ENCODE data around the gene LENEP.

The LENEP gene

DNA sequence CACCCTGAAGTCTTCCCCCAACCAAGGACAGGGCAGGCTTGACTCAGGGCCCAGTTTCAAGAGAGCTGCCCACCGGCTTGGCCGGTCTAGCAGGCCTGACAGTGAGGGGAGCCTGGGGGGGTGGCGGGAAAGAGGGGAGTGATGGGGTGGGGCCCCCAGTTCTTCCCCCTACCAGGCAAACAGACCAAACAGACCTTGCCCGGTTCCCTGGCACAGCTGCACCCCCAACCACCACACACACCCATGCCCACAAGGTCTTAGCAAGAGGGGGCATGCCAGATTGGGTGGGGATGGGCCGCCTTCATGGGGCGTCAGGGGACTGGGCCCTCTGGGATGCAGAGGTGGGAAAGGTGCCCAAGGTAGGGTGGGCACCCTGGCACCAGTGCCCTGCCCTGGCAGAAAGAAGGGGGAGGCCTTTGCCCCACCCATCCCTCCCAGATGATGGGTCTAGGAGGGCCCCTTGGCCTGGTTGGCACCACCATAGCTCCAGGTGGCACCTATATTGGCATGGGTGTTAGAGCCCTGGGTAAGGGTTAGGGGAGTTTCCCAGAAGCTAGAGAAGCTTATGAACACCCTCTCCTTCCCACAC, 18.1 kb downstream of the LENEP start:
- no peak for DNase-seq

DNA sequence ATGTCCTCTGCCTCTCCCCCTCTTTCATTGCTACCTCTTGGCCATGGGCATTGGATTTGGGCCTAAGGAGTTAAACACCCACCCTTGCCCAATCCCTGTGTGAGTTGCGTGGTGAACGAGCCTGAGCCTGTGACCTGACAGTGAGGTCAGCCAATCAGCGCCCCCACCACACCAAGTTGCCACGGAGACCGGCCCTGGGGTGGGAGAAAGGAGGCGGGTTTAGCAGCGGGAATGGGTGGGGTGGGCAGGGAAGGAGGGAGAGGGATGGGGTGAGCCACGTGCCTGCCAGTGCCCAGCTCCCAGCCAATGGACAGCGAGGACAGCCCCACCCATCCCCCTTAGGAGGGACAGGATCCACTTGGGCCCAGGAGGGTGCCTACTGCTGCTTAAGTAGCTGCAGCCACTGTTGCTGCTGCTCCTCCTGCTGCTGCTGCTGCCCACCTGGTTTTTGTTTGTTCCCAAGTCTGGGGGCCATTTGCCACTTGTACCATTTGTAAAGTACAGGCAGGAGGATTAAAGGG, 18.7 kb downstream of the LENEP start:
- DNase-seq: no peak

DNA sequence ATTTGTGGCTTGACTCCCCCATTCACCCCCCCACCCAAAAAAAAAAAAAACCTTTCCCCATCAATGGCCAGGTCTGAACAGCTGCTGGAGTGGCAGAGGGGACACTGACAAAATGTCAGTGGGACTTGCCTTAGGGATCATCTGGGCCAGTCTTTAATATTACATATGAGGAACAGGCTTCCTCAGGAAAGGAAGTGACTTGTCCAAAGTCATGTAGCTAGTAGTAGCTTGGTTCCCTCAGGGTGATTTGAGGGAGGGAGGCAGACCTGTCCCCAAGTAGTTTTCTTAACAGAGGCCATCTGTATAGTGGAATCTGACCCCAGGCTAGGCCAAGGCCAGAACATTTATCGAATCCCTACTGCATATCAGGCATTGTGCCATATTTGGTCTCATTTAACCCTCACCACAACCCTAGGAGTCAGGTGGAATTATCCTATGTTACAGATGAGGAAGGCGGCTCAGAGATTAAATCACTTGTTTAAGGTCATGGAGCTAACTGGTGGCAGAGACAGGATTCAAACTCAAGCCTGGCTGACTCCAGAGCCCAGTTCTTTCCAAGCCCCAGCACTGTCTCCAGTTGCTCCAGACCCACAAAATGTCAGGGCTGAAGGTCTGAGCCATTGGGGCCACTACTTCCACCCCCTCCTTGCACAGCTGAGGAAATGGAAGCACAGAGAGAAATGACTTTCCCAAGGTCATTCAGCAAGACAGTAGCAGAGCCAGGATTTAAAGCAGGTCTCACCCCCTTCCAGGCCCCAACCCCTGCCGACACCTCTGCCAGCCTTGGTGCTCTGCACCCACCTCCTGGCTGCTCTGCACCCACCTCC, 19.6 kb downstream of the LENEP start:
- DNase-seq: no peak

DNA sequence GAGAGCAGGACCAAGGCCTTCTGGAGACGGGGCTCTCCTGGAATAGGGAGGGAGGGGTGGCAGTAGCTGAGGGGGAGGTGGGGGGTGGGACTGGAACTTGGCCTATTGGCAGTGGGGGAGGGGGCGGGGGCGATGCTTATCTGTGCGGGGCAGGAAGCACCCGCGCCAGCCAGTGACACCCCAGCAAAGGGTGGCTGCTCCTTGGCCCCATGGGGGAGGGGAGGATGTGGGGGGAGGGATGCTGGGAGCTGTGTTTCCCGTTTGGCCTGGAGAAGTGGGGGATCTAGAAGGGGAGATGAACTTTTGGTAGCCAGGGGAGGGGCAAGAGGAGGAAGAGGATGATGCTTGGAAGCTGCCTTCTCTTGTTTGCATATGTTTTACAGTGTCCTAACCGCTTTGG, 20.2 kb downstream of the LENEP start:
- peak; percentile 46 for DNase-seq

DNA sequence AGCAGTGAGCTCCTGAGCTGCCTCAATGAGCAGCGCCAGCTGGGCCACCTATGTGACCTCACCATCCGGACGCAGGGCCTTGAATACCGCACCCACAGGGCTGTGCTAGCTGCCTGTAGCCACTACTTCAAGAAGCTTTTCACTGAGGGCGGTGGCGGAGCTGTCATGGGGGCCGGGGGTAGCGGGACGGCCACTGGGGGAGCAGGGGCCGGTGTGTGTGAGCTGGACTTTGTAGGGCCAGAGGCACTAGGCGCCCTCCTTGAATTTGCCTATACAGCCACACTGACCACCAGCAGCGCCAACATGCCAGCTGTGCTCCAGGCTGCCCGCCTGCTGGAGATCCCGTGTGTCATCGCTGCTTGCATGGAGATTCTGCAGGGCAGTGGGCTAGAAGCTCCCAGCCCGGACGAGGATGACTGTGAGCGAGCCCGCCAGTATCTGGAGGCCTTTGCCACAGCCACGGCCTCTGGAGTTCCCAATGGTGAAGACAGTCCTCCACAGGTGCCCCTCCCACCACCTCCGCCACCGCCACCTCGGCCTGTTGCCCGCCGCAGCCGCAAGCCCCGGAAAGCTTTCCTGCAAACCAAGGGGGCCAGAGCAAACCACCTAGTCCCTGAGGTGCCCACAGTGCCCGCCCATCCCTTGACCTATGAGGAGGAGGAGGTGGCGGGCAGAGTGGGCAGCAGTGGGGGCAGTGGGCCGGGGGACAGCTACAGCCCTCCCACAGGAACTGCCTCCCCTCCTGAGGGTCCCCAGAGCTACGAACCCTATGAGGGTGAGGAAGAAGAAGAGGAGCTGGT, 21.5 kb downstream of the LENEP start:
- DNase-seq: no peak

DNA sequence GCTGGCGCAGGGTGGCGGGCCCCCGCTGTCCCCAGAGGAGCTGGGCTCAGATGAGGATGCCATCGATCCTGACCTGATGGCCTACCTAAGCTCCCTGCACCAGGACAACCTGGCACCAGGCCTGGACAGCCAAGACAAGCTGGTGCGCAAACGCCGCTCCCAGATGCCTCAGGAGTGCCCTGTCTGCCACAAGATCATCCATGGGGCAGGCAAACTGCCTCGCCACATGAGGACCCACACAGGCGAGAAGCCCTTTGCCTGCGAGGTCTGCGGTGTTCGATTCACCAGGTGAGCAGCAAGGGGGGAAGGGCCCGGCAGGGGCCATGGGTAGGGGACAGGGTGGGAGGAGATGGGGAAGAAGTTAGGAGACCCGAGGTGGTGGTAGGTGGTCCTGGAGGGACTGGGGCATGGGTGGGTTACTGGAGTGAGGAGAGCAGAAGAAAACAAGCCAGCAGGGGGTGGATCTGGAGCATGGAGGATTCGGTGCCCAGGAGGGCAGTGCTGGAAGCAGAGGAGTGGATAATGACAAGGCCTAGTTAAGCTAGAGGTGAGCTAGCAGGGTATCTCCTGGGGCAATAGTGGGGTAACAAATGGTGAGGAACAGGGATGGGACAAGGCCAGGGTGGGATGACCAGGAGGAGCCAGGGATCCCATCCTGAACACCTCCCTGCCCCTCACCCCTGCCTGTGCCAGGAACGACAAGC, 22.3 kb downstream of the LENEP start:
- DNase-seq: no peak

DNA sequence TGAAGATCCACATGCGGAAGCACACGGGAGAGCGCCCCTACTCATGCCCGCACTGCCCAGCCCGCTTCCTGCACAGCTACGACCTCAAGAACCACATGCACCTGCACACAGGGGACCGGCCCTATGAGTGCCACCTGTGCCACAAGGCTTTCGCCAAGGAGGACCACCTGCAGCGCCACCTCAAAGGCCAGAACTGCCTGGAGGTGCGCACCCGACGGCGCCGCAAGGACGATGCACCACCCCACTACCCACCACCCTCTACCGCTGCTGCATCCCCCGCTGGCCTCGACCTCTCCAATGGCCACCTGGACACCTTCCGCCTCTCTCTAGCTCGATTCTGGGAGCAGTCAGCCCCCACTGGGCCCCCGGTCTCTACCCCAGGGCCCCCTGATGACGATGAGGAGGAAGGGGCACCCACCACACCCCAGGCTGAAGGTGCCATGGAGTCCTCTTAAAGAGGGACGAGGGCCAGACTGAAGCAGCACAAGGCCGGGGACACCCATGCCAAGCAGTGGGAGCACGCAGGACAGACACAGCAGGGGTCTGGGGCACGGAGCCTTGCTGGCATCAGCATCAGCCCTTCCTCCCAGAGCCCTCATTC, 22.9 kb downstream of the LENEP start:
- DNase-seq: no peak

DNA sequence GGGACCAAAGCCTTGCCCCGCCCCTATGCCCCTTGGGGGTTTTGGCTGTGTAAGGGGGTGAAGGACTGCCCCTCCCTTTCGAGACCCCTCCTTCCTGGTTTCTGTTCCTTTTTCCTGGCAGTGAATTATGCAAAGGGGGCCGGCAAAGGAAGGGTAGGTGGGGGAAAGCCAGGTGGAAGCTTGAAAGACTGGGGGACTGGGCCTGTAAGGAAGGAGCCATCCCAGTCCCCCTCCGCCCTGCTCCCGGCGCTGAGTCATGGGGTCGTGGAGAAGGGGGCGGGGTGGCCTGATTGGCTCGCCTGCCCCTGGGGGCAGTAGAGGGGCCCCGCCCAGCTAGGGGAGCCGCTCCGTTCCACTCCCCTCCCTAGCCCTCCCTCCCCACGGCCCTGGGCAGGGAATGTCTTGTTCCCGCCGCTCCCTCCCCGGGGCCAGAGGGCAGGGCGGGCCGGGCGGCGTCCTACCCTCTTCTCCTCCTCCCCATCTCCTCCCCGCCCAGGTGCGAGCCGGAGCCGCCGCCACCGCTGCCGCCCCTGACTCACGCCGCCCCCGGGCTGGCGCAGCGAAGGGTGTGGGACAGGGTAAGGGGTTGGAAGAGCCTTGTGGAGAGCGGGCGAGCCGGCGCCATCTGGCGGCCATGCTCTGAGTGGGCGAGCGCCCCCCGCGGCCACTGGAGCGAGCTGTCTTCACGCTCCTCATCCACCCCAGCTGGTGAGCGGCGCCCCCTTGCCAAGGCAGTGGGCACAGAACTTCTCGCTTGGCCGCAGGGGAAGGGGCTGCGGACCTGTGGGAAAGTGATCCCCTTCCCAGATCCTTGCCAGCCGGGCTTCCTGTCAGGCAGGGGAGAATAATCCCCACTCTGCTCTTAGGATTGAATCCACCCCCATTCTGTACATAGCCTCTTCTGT, 23.9 kb downstream of the LENEP start:
- peak; percentile 88 for DNase-seq

DNA sequence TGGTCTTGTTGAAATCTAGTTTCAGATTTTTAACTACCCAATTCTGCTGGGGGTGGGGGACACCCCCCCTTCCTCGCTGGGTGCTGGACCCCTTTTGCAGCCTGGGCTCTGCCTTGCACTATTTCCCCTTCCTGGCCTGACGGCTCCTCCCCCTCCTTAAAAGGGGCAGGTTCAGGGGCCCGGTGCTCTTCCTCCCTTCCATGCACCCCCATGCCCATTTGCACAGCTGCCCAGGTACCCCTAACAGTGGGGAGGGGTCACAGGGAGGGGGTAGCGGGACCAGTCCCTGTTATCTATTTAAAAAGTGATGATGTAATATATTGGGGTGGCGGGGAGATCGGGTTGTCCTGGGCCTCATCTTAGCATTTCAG, 24.5 kb downstream of the LENEP start:
- no peak for DNase-seq

DNA sequence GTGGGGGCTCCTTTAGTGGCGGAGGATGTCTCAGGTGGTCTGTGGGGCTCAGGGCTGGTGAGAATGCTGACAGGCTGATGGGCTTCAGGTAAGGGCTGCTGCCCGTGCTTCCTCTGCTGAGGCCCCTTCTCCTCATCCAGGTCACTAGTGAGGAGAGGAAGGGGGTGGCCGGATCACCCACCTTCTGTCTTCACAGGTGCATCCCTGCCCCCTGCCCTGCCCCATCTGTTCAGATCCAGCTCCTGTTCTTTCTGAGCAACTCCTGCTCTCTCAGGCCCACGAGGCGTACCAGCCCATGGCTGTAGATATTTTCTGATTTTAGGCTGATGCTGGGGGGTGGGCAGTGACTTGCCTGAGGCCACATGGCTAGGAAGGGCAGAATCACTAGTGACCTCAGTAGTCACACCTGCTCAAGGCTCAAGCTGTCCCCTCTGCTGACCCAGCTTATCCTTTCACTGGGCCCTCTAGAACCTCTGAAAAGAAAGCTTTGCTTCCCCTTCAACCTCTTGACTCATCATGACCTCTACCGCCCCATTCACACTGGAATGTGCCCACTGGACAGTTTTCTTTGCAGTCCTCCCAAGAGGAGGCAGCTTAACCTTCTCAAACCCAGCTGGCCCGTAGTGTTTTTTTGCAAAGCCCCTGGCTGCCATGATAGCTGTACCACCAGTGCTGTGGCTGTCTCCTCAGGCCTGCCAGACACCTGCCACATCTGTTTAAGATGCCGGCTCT, 25.4 kb downstream of the LENEP start:
- no peak for DNase-seq

DNA sequence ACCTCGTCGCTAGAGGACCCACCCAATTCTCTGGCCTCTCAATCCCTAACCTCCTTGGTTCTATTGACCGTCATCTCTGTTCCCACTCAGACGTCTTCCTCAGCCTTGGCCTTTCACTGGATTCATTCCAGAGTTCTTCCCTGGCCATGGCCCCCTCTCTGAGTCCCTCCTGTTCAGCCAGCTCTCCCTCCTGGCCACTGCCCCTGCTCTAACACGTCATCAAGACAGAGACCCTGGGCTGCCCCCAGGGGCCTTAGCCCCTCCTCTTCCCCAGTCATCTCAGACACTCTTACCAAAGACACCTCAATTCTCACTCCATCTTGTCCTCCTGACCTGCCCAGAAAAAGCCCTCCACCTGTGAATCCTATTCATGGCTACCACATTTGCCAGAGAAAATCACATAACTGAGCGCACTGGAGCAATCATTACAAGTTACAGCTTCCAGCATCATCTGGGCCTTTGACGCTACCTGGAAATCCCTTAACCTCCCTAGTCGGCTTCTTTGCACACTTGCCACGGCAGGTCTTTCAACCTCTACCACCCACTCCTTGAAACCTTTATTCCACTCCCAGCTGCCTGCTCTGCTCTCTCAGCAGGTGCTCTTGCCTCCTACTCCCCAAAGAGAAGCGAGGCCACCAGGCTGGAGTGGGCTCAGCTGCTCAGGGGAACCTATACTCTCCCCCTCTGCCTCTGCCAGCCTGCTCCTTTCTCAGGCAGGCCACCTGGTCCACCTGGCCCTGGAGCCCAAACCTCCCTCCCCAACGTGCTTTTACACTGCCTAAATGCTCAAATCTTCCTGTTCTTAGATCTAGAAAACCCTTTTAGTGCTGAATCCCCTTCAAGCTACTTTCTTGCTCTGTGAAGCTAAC, 26.2 kb downstream of the LENEP start:
- DNase-seq: no peak

DNA sequence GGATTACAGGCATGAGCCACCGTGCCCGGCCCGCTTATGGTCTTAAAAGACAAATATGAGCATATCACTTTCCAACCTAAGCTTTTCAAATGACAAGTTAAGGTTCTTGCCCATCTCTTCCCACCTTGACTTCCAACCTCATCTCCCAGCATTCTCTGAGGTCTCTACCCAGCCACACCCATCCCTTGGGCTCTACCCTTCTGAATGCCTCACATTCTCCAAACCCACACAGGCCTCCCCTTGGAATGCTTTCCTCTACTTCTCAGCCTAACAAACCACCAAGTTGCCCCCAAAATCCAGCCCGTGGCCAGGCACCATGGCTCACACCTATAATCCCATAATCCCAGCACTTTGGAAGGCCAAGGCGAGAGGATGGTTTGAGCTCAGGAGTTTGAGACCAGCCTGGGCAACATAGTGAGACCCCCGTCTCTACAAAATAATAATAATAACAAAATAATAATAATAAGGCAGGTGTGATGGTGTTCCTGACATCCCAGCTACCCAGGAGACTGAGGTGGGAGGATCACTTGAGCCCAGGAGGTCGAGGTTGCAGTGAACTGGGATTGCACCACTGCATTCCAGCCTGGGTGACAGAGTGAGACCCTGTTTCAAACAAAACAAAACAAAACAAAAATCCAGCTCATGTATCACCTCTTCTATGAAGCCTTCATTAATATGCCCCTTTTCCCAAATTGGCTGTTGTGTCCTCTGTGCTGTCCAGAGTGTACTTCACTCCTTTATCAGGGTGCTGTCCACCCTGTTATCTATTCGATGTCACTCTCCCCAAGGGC, 28.9 kb downstream of the LENEP start:
- no peak for DNase-seq

DNA sequence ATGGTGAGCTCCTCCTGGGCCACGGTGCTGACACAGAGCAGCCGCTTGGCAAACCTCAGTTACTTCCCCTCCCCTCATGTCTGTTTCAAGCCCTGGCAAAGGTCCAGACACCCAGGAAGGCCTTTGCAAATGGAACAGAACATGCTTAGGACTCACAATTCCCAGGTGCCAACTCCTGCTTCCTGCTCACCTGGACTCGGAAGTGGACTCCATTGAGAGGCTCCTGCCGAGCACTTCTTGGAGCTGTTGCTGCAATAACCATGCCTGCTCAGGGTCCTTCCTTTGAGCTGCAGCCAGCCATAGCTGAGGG, 29.5 kb downstream of the LENEP start:
- no peak for DNase-seq

DNA sequence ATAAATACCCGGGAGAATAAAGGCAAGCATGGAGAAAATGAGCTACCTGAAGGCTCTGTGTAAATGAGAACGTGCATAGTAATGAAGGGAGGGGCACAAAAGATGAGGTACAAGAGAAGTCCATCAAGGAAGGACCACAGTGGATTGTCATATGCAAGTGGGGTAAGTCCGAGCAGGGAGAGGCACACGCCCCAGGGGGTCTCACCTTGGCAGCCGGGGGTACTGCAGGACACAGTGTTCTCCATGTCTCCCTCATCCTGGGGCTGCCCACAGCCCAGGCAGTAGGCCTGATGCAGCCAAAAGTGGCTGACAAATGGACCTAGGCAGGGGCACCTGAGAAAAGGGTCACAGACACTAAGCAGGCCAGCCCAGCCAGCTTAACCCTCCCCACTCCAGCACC, 30.2 kb downstream of the LENEP start:
- DNase-seq: no peak

DNA sequence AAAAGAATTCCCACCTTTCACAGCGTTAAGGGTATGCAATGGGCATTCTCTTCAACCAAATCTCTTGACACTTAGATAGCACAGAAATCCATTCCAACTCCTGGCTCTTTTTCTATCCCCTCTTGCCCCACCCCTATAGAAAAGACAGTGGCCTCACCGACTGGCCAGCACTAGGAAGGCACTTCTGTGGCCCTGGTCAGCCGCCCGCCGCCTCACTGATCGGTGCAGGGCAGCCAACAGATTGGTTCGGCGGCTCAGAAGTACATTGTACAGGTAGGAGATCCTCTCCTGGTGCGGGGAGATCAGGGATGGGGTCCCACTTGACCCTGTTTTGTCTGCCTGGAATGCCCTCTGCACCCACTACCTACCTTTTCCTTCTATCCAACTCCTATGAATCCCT, 30.9 kb downstream of the LENEP start:
- no peak for DNase-seq

DNA sequence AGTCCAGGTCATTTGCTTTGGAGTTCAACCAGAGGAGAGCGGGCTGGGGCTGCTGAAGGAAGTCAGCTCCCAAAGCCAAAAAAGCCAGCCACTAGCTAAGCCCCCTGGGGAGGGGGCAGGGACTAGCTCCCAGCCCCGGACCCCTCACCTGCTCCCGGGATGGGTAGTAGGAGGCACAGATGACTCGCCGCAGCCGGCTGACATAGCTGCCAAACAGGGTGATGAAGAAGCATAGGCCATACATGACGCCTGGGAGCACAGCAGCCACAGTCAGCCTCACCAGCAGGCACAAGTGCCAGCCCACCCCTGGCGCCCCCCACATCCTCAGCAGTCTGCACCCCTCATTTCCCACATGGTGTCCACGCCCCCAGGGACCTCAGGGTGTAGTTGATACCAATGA, 32.8 kb downstream of the LENEP start:
- DNase-seq: no peak

DNA sequence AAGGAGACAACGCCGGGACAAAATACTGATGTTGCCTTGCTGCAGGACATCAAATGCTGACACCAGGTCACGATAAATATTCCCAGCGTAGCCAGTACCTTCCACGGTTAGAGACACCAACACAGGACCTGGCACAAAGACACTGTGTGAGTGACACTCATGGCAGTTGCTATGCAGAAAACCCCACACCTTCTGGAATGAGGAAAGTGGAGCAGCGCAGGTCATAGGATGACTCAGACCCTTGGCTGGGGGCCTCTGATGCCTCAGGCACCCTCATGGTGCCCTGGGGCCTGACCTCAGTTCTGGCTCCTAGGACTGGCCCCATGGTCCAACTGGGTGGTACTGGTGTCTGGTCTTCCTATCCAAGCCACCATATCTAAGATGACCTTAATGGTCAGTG, 33.2 kb downstream of the LENEP start:
- DNase-seq: no peak

DNA sequence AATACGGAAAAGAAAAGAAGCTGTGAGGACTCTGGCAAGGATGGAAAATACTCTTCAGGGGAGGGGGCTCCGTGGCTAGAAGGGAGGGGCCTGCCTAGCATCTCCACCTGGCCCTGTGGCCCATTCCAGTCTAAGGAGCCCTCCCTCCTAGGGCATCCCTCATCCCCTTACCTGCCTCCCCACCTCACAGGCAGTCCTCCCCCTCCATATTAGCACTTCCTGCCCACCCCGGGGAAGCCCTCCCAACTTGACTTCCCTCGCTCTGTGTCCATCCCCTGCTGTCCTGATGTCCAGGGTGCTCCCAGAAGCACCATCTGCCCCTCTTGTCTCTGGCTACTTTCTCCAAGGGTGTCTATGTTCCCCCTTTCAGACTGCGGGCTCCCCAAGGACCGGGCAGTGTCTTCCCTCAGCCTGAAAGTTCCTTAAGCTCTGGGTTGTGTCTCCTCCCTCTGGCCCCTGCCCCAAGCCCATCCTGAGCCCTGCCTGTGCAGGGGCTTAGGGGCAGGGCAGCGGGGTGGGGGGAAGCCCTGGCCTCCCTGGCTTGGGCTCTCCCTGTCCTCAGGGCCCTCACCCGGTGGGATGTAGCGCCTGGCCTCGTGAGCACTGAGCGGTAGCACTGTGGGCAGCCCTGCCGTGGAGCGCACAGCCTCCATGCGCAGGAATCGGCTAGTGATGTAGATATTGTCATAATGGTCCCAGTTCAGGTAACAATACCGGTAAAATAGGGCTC, 36.3 kb downstream of the LENEP start:
- DNase-seq: no peak
